ENCODE data around the gene EMX2. TPM values are rescaled to one million over a fixed set of nuclear protein-coding genes. Genes with fewer than 3 reads are reported as not detected.

Gene EMX2
- total and polyA plus RNA-seq, 2 of the 13 experiments (the other 11 are each of a cell fraction or from before 2014, with no cell fraction given), result not detected

GRCh38 chr10:117570880-117571279 is 28.3 kb downstream of the EMX2 start:
- TF ChIP-seq ZNF382 (CRISPR knock-in tag; IDR thresholded peaks at IDR 0.05; ENCODE audit: borderline replicate concordance) (no peak), SMAD3 (CRISPR knock-in tag; IDR thresholded peaks at IDR 0.05) (no peak), LCORL (IDR thresholded peaks at IDR 0.05) (no peak), LCORL (CRISPR knock-in tag; IDR thresholded peaks at IDR 0.05) (no peak), HNF4G (IDR thresholded peaks at IDR 0.05; ENCODE audit: borderline replicate concordance, low read depth, low read length) (no peak), HNF4G (CRISPR knock-in tag; IDR thresholded peaks at IDR 0.05; ENCODE audit: borderline replicate concordance, low read depth) (no peak)
- TF ChIP-seq, protein P1, sequence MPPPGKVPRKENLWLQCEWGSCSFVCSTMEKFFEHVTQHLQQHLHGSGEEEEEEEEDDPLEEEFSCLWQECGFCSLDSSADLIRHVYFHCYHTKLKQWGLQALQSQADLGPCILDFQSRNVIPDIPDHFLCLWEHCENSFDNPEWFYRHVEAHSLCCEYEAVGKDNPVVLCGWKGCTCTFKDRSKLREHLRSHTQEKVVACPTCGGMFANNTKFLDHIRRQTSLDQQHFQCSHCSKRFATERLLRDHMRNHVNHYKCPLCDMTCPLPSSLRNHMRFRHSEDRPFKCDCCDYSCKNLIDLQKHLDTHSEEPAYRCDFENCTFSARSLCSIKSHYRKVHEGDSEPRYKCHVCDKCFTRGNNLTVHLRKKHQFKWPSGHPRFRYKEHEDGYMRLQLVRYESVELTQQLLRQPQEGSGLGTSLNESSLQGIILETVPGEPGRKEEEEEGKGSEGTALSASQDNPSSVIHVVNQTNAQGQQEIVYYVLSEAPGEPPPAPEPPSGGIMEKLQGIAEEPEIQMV (CRISPR knock-in tag; IDR thresholded peaks at IDR 0.05; ENCODE audit: low read depth), result no peak
- TF ChIP-seq, protein P2, sequence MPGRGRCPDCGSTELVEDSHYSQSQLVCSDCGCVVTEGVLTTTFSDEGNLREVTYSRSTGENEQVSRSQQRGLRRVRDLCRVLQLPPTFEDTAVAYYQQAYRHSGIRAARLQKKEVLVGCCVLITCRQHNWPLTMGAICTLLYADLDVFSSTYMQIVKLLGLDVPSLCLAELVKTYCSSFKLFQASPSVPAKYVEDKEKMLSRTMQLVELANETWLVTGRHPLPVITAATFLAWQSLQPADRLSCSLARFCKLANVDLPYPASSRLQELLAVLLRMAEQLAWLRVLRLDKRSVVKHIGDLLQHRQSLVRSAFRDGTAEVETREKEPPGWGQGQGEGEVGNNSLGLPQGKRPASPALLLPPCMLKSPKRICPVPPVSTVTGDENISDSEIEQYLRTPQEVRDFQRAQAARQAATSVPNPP (CRISPR knock-in tag; IDR thresholded peaks at IDR 0.05), result no peak
- TF ChIP-seq, protein P3, sequence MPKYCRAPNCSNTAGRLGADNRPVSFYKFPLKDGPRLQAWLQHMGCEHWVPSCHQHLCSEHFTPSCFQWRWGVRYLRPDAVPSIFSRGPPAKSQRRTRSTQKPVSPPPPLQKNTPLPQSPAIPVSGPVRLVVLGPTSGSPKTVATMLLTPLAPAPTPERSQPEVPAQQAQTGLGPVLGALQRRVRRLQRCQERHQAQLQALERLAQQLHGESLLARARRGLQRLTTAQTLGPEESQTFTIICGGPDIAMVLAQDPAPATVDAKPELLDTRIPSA (CRISPR knock-in tag; IDR thresholded peaks at IDR 0.05; ENCODE audit: borderline replicate concordance), result no peak
- Histone ChIP-seq H3K4me2 (ENCODE audit: low read depth, low read length) (no peak overlapping the region), H3K9me3 (ENCODE audit: low read length) (no peaks in the 10 kb centered on the region), H3K9ac (ENCODE audit: insufficient read depth, low read depth, low read length) (no peak overlapping the region), H3K27me3 (ENCODE audit: control insufficient read depth in 1 of 2, insufficient read depth in 2 of 2, low read length in 2 of 2) (peaks cover 0 to 27% of the 10 kb centered on the region in 2 experiments; a peak in 1 of 5 replicates), H3K79me2 (ENCODE audit: insufficient read depth, low read length) (no peaks in the 10 kb centered on the region), H3K4me3 (replicated peaks in 1 of 3; ENCODE audit: insufficient read depth in 1 of 3, low read depth in 2 of 3, low read length in 3 of 3) (no peak overlapping the region), H3K36me3 (replicated peaks in 1 of 2; ENCODE audit: control insufficient read depth in 1 of 2, insufficient read depth in 2 of 2, low read length in 2 of 2) (no peaks in the 10 kb centered on the region), H3K4me1 (ENCODE audit: insufficient read depth, low read length) (no peaks in the 10 kb centered on the region), H4K20me1 (ENCODE audit: insufficient read depth, low read length) (no peaks in the 10 kb centered on the region), H3K27ac (ENCODE audit: extremely low read length, insufficient read depth, low read length) (no peak overlapping the region), H2AFZ (ENCODE audit: low read length) (no peak overlapping the region)
- no TSS peak for BruUV-seq (replicated peaks)
- WGBS (ENCODE audit: low lambda C conversion rate), result 0% methylated on average over 4 of the region's 5 CpGs
- no peak for ATAC-seq
- POLR2A ChIA-PET, result no interaction called here
- no peak for DNase-seq (ENCODE audit: low spot score)
- in situ Hi-C loops (cut with HindIII; ENCODE audit: extremely low pct_ligation_motif_present, low pct_unique_long_range_greater_than_20kb), result no loop called here
- intact Hi-C loops (cut with micrococcal nuclease; ENCODE audit: unreplicated experiment), result no loop called here
- CTCF ChIA-PET (ENCODE audit: low intra/inter-chr PET ratio, low total read pairs), result no interaction called here
- FAIRE-seq, result no peak
